SK-N-SH (cell line): ENCODE results near the gene LINGO4.

Experiments used
- ELF1 ChIP-seq: IDR thresholded peaks from 2 replicates; pipeline ENCODE4 v1.4.0; 2012
- GABPA ChIP-seq: IDR thresholded peaks from 2 replicates; pipeline ENCODE4 v1.4.0; 2012; ENCODE audit warnings: low read depth, mild to moderate bottlenecking
- MEF2A ChIP-seq: IDR thresholded peaks from 2 replicates; pipeline ENCODE4 v1.4.0; 2012; ENCODE audit warnings: low read depth, borderline replicate concordance
- NFIC ChIP-seq: IDR thresholded peaks from 2 replicates; pipeline ENCODE4 v1.4.0; 2012; ENCODE audit warnings: borderline replicate concordance
- RAD21 ChIP-seq: IDR thresholded peaks from 2 replicates; pipeline ENCODE4 v1.6.1; 2012; ENCODE audit warnings: mild to moderate bottlenecking, low read length
- SMC3 ChIP-seq: IDR thresholded peaks from 2 replicates; pipeline ENCODE4 v1.6.1; 2012; ENCODE audit warnings: low read depth, low read length, improper control_type of control experiment
- YY1 ChIP-seq: IDR thresholded peaks from 2 replicates; pipeline ENCODE4 v1.4.0; 2012; ENCODE audit warnings: low read depth, mild to moderate bottlenecking
- TF ChIP-seq, protein P1 (sequence below): fragments of 200-600 bp; sonication (generic); IDR thresholded peaks from 2 replicates; pipeline ENCODE4 v1.6.1; 2017; ENCODE audit warnings: antibody characterized with exemption, mild to moderate bottlenecking, moderate library complexity

GRCh38 chr1:151822404-151822803 lies 17.2 kb upstream of the LINGO4 start:
- TF ChIP-seq GABPA: no peak
- no peak for TF ChIP-seq YY1
- no peak for TF ChIP-seq MEF2A
- TF ChIP-seq, protein P1, sequence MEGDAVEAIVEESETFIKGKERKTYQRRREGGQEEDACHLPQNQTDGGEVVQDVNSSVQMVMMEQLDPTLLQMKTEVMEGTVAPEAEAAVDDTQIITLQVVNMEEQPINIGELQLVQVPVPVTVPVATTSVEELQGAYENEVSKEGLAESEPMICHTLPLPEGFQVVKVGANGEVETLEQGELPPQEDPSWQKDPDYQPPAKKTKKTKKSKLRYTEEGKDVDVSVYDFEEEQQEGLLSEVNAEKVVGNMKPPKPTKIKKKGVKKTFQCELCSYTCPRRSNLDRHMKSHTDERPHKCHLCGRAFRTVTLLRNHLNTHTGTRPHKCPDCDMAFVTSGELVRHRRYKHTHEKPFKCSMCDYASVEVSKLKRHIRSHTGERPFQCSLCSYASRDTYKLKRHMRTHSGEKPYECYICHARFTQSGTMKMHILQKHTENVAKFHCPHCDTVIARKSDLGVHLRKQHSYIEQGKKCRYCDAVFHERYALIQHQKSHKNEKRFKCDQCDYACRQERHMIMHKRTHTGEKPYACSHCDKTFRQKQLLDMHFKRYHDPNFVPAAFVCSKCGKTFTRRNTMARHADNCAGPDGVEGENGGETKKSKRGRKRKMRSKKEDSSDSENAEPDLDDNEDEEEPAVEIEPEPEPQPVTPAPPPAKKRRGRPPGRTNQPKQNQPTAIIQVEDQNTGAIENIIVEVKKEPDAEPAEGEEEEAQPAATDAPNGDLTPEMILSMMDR: no peak
- TF ChIP-seq NFIC: no peak
- TF ChIP-seq SMC3: no peak
- TF ChIP-seq RAD21: no peak
- no peak for TF ChIP-seq ELF1
